Renal cortical epithelial cell (primary cell): ENCODE results near the gene ANGPTL2. TPM values are rescaled to one million over a fixed set of nuclear protein-coding genes. Genes with fewer than 3 reads are reported as not detected.
A peak's percentile ranks its signal among the peaks of the same experiment; 100 is the strongest.

Experiments used
- DNase-seq: peaks from one replicate; pipeline ENCODE4 v3.0.0-alpha.2; 2011; ENCODE audit warnings: low read depth
- total RNA-seq: library from RNA; depleted of rRNA; stranded (reverse); fragments of >200 nt; gene quantifications from 2 replicates; pipeline ENCODE4 v1.2.3, GENCODE V29; 2014

The ANGPTL2 gene
- total RNA-seq, 1 donor from 2014 or later: 1.7 TPM

GRCh38 chr9:127050591-127051001 lies 71.8 kb downstream of the ANGPTL2 start:
- DNase-seq: no peak

GRCh38 chr9:127050152-127050551 lies 72.3 kb downstream of the ANGPTL2 start:
- DNase-seq: no peak

- DNase-seq: no peak
Observed at GRCh38 chr9:127049581-127049980, 72.9 kb downstream of the ANGPTL2 start.

- DNase-seq: peak; percentile 95
Observed at GRCh38 chr9:127049044-127049443, 73.4 kb downstream of the ANGPTL2 start.

- DNase-seq: no peak
Observed at GRCh38 chr9:127047971-127048370, 74.5 kb downstream of the ANGPTL2 start.

- no peak for DNase-seq
Observed at GRCh38 chr9:127045148-127045547, 77.3 kb downstream of the ANGPTL2 start.

- no peak for DNase-seq
Observed at GRCh38 chr9:127039492-127039891, 82.9 kb downstream of the ANGPTL2 start.

- DNase-seq: no peak
Observed at GRCh38 chr9:127038531-127038930, 83.9 kb downstream of the ANGPTL2 start.

Other genes starting within 250 kb of the ANGPTL2 start
- gene RALGPS1, start 207.9 kb downstream of the ANGPTL2 start, total RNA-seq: 1.4 and 5.4 TPM in 2 replicates
- gene GARNL3, start 142.1 kb upstream of the ANGPTL2 start, total RNA-seq: 9.0 and 13.9 TPM in 2 replicates